Natural killer cell (primary cell): ENCODE measurements around the gene RALGPS1. TPM values are rescaled to one million over a fixed set of nuclear protein-coding genes. Genes with fewer than 3 reads are reported as not detected.

Experiments
- ATAC-seq, 3 donors: fragments of 150-1000 bp in 2 of 3; fragments of 200-7000 bp in 1 of 3; cut with Tn5 transposase; 1 replicate in 1 of 3; 2 replicates in 2 of 3; pipeline ENCODE4 v1.10.0; 2021; ENCODE audit warnings: mild to moderate bottlenecking in 2 of 3, moderate library complexity in 2 of 3
- DNase-seq, 2 donors: peaks; one replicate each; pipeline versions ENCODE4 v3.0.0 to v3.0.0-alpha.2; 2013 to 2021; ENCODE audit warnings: mixed read lengths in 1 of 2
- H3K27ac ChIP-seq: one replicate; pipeline ENCODE4 v1.5.1; 2013; ENCODE audit warnings: mild to moderate bottlenecking, low read length
- H3K27me3 ChIP-seq: one replicate; pipeline ENCODE4 v1.6.1; 2013; ENCODE audit warnings: low read length; ENCODE audit not compliant: control insufficient read depth, insufficient read depth
- H3K36me3 ChIP-seq: one replicate; pipeline ENCODE4 v1.6.1; 2013; ENCODE audit warnings: low read length; ENCODE audit not compliant: control insufficient read depth, insufficient read depth
- H3K4me1 ChIP-seq: one replicate; pipeline ENCODE4 v1.6.1; 2013; ENCODE audit warnings: low read length; ENCODE audit not compliant: control insufficient read depth, insufficient read depth
- H3K4me3 ChIP-seq: one replicate; pipeline ENCODE4 v1.5.1; 2013; ENCODE audit warnings: low read length
- H3K9me3 ChIP-seq: one replicate; pipeline ENCODE4 v1.6.1; 2013; ENCODE audit warnings: low read length; ENCODE audit not compliant: control insufficient read depth, insufficient read depth
- H3K27ac Mint-ChIP-seq, 2 donors: one replicate each; pipeline ENCODE4 v1.8.0; 2022; ENCODE audit warnings: mild to moderate bottlenecking in 2 of 2, mixed read lengths in 2 of 2, moderate library complexity in 1 of 2
- H3K27me3 Mint-ChIP-seq, 2 donors: one replicate each; pipeline ENCODE4 v1.8.0; 2022; ENCODE audit warnings: low read depth in 2 of 2, mixed read lengths in 2 of 2
- H3K36me3 Mint-ChIP-seq: one replicate; pipeline ENCODE4 v1.8.0; 2022; ENCODE audit warnings: mixed read lengths
- H3K4me1 Mint-ChIP-seq, 2 donors: one replicate each; pipeline ENCODE4 v1.8.0; 2022; ENCODE audit warnings: mixed read lengths in 2 of 2
- H3K4me3 Mint-ChIP-seq: one replicate; pipeline ENCODE4 v1.8.0; 2022; ENCODE audit warnings: mild to moderate bottlenecking, moderate library complexity, mixed read lengths
- H3K9me3 Mint-ChIP-seq, 2 donors: one replicate each; pipeline ENCODE4 v1.8.0; 2022; ENCODE audit warnings: mixed read lengths in 2 of 2
- CTCF ChIP-seq: fragments of 200-600 bp; IDR thresholded peaks from one replicate; pipeline ENCODE4 v1.8.0; 2022; ENCODE audit warnings: antibody characterized with exemption
- WGBS: methylation state at CpG from one replicate; pipeline ENCODE4 v1.1.7; 2013; ENCODE audit warnings: missing lambda C conversion rate; ENCODE audit not compliant: insufficient coverage; 5-methylcytosine and 5-hydroxymethylcytosine counted together
- intact Hi-C: fragments of 100-400 bp; cut with micrococcal nuclease; formaldehyde crosslinking; loops from one replicate; pipeline ENCODE4 v1.14.2; 2022
- total RNA-seq, 4 donors: library from RNA; stranded (reverse); fragments of 120-200 nt in 1 of 4; gene quantifications; one replicate each; pipeline versions ENCODE4 v1.2.3 to v1.2.4, GENCODE V29; 2013 to 2022

Gene RALGPS1
- total RNA-seq, 3 donors from 2014 or later (not counting 1 experiment from before 2014, with no cell fraction given), result 11.9 to 21.2 (median 13.2) TPM

- Mint-ChIP-seq H3K4me3 (no peak overlapping the region), H3K4me1 (peaks cover 15 to 32% of the 10 kb centered on the region in 2 donors), H3K9me3 (no peaks in the 10 kb centered on the region), H3K27me3 (peaks cover 0 to 6% of the 10 kb centered on the region in 2 donors), H3K27ac (peak overlapping the region in 1 of 2 donors; percentile 63), H3K36me3 (no peaks in the 10 kb centered on the region)
- WGBS, result 97% methylated on average over 12 of the region's 15 CpGs
- Histone ChIP-seq H3K27me3 (peaks cover 2% of the 10 kb centered on the region), H3K4me1 (peaks cover 22% of the 10 kb centered on the region), H3K9me3 (no peaks in the 10 kb centered on the region), H3K4me3 (no peak overlapping the region), H3K36me3 (no peaks in the 10 kb centered on the region), H3K27ac (no peak overlapping the region)
- TF ChIP-seq CTCF, result no peak
- DNase-seq (no peak), ATAC-seq (no peak)
- intact Hi-C loops, result loop anchor here (10.0 kb wide), 2 partner anchors 172 to 692 kb away; partner anchors contain the start of genes SLC2A8 and ST6GALNAC4
Measured at GRCh38 chr9:127222388-127223095, 308.0 kb downstream of the RALGPS1 start.

GRCh38 chr9:127223266-127223665 lies 308.7 kb downstream of the RALGPS1 start:
- Mint-ChIP-seq H3K27ac (peak overlapping the region in 1 of 2 donors; percentile 98), H3K36me3 (no peaks in the 10 kb centered on the region), H3K27me3 (peaks cover 0 to 6% of the 10 kb centered on the region in 2 donors), H3K9me3 (no peaks in the 10 kb centered on the region), H3K4me3 (peak overlapping the region; percentile 70), H3K4me1 (peaks cover 15 to 32% of the 10 kb centered on the region in 2 donors)
- H3K4me1 ChIP-seq, result peaks cover 22% of the 10 kb centered on the region
- TF ChIP-seq CTCF, result no peak
- H3K27ac ChIP-seq, result no peak overlapping the region
- WGBS, result 83% methylated on average over 4 of the region's 4 CpGs
- no peaks in the 10 kb centered on the region for H3K9me3 ChIP-seq
- peaks cover 2% of the 10 kb centered on the region for H3K27me3 ChIP-seq
- no peaks in the 10 kb centered on the region for H3K36me3 ChIP-seq
- ATAC-seq, result no peak
- no peak overlapping the region for H3K4me3 ChIP-seq
- DNase-seq, result no peak
- intact Hi-C loops, result loop anchor here (10.0 kb wide), 2 partner anchors 172 to 692 kb away; partner anchors contain the start of genes SLC2A8 and ST6GALNAC4

- intact Hi-C loops, result loop anchor here (1.0 to 10.0 kb wide), 3 partner anchors 22 to 691 kb away; partner anchors contain the start of genes SLC2A8 and ST6GALNAC4
- Mint-ChIP-seq H3K4me1 (peaks cover 15 to 32% of the 10 kb centered on the region in 2 donors), H3K36me3 (no peaks in the 10 kb centered on the region), H3K4me3 (peak overlapping the region; percentile 88), H3K27me3 (peaks cover 1 to 9% of the 10 kb centered on the region in 2 donors), H3K9me3 (no peaks in the 10 kb centered on the region), H3K27ac (peak overlapping the region; percentile 81 to 98)
- DNase-seq, result no peak
- no peak for TF ChIP-seq CTCF
- no peak overlapping the region for H3K27ac ChIP-seq
- H3K27me3 ChIP-seq, result peaks cover 2% of the 10 kb centered on the region
- no peaks in the 10 kb centered on the region for H3K9me3 ChIP-seq
- no peak for ATAC-seq
- WGBS, result 49% methylated on average over 8 of the region's 8 CpGs
- peaks cover 22% of the 10 kb centered on the region for H3K4me1 ChIP-seq
- H3K4me3 ChIP-seq, result no peak overlapping the region
- H3K36me3 ChIP-seq, result no peaks in the 10 kb centered on the region
Measured at GRCh38 chr9:127223810-127224177, 309.2 kb downstream of the RALGPS1 start.
